Colonic mucosa (tissue), 4 donors: ENCODE results near the gene IDH2. TPM values are rescaled to one million over a fixed set of nuclear protein-coding genes. Genes with fewer than 3 reads are reported as not detected.
A peak's percentile ranks its signal among the peaks of the same experiment; 100 is the strongest.

Source experiments
- DNase-seq: peaks from one replicate; pipeline ENCODE4 v3.0.0-alpha.2; 2020
- H3K27ac ChIP-seq: fragments of 200-600 bp; one replicate; pipeline ENCODE4 v1.8.0; 2021
- H3K27me3 ChIP-seq: fragments of 200-600 bp; one replicate; pipeline ENCODE4 v1.8.0; 2021
- H3K36me3 ChIP-seq: fragments of 200-600 bp; one replicate; pipeline ENCODE4 v1.8.0; 2021
- H3K4me1 ChIP-seq: fragments of 200-600 bp; one replicate; pipeline ENCODE4 v1.8.0; 2021; ENCODE audit warnings: mild to moderate bottlenecking
- H3K4me3 ChIP-seq: fragments of 200-600 bp; one replicate; pipeline ENCODE4 v1.8.0; 2021
- H3K9ac ChIP-seq, 2 donors: one replicate each; pipeline ENCODE4 v1.7.0; 2013; ENCODE audit warnings: control low read depth in 2 of 2, low read depth in 2 of 2, low read length in 2 of 2
- H3K9me3 ChIP-seq: fragments of 200-600 bp; one replicate; pipeline ENCODE4 v1.8.0; 2021
- intact Hi-C: fragments of 100-400 bp; cut with DNase I; formaldehyde crosslinking; loops from one replicate; pipeline ENCODE4 v1.14.1; 2022
- total RNA-seq, 2 donors: library from RNA; stranded (reverse); fragmentation: NEBNext Ultra II Directional in 1 of 2; extraction: Animal tissue kit (Norgen Biotek cat#: 25700) in 1 of 2; gene quantifications; one replicate each; pipeline ENCODE4 v1.2.1, GENCODE V29; 2021
- TF ChIP-seq, protein P1 (sequence below): fragments of 200-600 bp; IDR thresholded peaks from one replicate; pipeline ENCODE4 v1.8.0; 2022; ENCODE audit warnings: antibody characterized with exemption, mild to moderate bottlenecking
- donor health status: healthy.
- donor health status: DM: no; HTN: no; CAD: no.
- donor health status: DM: no; HTN: no; CAD: no.

Gene IDH2
- total RNA-seq, 2 donors from 2014 or later = 201 to 286 TPM

DNA sequence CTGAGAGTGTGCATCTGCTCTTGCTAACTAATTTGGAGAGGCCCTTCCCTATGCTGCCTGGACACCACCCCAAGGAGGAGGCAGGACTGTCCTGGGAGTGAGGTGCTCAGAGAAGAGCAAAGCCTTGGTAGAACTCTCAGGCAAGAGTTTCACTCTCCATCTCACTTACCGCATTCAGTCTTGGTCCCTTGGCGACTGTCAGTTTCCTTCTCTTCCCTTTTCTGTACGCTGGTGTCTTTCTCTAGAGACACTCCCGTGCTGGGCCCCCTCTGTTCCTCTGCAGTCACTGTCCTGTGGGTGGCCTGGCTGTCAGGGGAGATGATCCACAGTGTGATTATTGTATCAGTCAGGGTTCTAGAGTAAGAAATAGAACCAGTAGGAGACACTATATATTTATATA is 44.0 kb downstream of the IDH2 start:
- Histone ChIP-seq H3K4me3 (no peak overlapping the region), H3K4me1 (peaks cover 43% of the 10 kb centered on the region), H3K27me3 (no peaks in the 10 kb centered on the region), H3K9me3 (no peaks in the 10 kb centered on the region), H3K27ac (peak overlapping the region; percentile 83), H3K36me3 (no peaks in the 10 kb centered on the region), H3K9ac (peak overlapping the region in 1 of 2 donors; percentile 19)
- TF ChIP-seq, protein P1, sequence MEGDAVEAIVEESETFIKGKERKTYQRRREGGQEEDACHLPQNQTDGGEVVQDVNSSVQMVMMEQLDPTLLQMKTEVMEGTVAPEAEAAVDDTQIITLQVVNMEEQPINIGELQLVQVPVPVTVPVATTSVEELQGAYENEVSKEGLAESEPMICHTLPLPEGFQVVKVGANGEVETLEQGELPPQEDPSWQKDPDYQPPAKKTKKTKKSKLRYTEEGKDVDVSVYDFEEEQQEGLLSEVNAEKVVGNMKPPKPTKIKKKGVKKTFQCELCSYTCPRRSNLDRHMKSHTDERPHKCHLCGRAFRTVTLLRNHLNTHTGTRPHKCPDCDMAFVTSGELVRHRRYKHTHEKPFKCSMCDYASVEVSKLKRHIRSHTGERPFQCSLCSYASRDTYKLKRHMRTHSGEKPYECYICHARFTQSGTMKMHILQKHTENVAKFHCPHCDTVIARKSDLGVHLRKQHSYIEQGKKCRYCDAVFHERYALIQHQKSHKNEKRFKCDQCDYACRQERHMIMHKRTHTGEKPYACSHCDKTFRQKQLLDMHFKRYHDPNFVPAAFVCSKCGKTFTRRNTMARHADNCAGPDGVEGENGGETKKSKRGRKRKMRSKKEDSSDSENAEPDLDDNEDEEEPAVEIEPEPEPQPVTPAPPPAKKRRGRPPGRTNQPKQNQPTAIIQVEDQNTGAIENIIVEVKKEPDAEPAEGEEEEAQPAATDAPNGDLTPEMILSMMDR = no peak
- DNase-seq = no peak
- intact Hi-C loops = no loop called here

DNA sequence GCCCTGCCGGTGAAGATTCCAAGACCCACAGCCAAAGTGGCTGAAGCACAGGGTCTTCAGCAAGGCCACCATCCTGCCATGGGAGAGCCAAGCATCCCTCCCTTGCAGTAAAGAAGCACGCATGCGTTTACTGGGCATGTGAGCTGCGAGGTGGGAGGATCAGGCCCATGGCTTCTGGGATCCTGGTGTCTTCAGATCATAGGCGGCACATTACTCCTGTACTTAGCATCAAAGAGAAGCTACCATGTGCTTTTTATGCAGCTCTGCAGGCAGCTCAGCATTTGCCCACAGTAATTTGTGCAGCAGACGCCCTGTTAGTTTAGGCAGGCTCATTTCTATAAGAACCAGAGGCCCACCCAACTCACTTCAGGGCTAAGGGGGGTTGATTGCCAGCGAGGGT is 45.7 kb downstream of the IDH2 start:
- Histone ChIP-seq H3K4me1 (peaks cover 27% of the 10 kb centered on the region), H3K27me3 (no peaks in the 10 kb centered on the region), H3K9me3 (no peaks in the 10 kb centered on the region), H3K4me3 (no peak overlapping the region), H3K36me3 (no peaks in the 10 kb centered on the region), H3K9ac (no peak overlapping the region), H3K27ac (no peak overlapping the region)
- TF ChIP-seq, protein P1 = no peak
- intact Hi-C loops = no loop called here
- no peak for DNase-seq

DNA sequence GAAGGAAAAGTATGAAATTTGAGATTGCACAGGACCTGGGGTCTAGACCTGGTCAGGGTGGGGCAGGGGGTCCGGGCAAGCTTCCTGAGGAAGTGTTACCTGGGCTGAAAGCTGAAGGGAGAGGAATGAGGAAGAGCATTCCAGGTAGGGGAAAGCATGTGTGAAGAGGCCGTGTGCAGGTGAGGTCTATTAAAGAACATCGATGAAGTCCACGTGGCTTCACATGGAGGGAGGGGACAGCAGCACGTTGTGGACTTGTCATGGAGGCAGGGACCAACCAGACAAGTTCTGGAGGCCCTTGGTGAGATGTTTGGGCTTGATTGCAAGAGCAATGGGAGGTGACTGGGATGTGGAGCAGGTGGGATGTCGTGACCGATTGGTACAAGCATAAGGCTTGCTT is 47.1 kb downstream of the IDH2 start:
- peaks cover 19% of the 10 kb centered on the region for H3K4me1 ChIP-seq
- H3K9ac ChIP-seq = no peak overlapping the region

DNA sequence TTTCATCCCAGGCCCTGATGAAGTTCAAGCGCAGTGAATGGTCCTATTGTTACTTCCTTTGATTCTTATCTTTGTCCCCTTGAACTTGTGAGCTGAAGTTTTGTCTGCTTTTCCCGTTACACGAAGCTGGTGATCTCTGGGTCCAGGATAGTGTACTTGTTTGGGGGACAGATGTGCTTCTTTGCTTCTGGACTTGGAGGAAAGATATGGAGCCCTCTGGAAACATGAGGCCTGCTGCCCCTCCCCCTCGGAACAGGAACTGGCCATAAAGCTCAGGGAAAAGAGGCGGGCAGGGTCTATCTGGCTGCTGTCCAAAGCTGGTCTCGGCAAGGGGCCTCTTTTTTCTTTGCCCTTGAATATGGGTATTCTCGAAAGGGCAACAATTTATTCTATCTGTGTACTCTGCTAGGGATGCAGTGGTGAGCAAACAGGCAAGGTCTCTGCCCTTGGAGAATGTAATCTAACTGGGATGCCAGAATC is 47.6 kb downstream of the IDH2 start:
- intact Hi-C loops = no loop called here
- TF ChIP-seq, protein P1 = no peak
- Histone ChIP-seq H3K4me1 (peaks cover 14% of the 10 kb centered on the region), H3K27ac (no peak overlapping the region), H3K9ac (no peak overlapping the region), H3K4me3 (no peak overlapping the region), H3K9me3 (no peaks in the 10 kb centered on the region), H3K36me3 (no peaks in the 10 kb centered on the region), H3K27me3 (no peaks in the 10 kb centered on the region)
- DNase-seq = no peak

More for the DNA sequence above, 47.1 kb downstream of the IDH2 start:
- Histone ChIP-seq H3K27ac (no peak overlapping the region), H3K27me3 (no peaks in the 10 kb centered on the region), H3K36me3 (no peaks in the 10 kb centered on the region), H3K9me3 (no peaks in the 10 kb centered on the region), H3K4me3 (no peak overlapping the region)
- DNase-seq = no peak
- TF ChIP-seq, protein P1 = no peak
- intact Hi-C loops = no loop called here

DNA sequence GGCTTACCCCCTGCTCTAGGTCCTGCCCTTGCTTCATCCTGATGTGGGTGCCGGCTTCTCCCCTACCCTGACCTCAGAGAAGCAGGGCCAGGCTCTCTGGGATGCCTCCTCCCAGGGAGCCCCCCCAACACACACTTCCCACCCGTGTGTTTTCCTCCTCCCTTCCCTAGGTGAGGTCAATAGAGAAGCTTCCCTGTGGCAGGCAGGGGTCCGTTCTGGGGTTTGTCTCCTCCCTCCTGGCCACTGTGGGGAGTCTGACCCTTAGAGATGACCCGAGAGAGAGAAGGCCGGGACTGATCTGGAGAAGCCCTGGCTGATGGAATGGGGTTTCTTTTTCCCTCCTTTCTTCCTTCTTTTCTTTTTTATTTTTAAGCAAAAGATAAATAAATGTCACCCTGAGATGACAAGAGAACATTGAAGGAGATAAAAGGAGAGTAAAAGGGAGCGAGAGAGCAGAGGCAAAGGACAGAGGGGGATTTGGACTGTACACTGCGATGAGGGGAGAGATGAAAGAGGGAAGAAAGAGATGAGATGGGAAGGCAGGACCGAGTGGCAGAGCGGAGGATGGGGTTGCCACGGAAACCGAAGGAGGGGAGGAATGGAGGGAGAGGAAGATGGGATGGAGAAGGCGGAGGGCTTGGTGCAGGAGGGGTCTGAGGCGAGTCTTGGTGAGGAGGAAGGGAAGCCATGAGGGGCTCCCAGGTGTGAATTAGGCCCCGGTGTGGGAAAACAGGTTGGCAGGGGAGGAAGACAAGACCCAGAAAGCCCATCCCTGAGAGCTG is 48.4 kb downstream of the IDH2 start:
- Histone ChIP-seq H3K4me1 (peaks cover 6% of the 10 kb centered on the region), H3K9me3 (no peaks in the 10 kb centered on the region), H3K27ac (no peak overlapping the region)

More for the DNA sequence above, 48.4 kb downstream of the IDH2 start:
- Histone ChIP-seq H3K4me3 (no peak overlapping the region), H3K27me3 (no peaks in the 10 kb centered on the region), H3K36me3 (no peaks in the 10 kb centered on the region), H3K9ac (peak overlapping the region in 1 of 2 donors; percentile 24)
- DNase-seq = no peak
- TF ChIP-seq, protein P1 = no peak
- intact Hi-C loops = no loop called here
